ENCODE results near the gene AMPH.

- TF ChIP-seq, protein P1, sequence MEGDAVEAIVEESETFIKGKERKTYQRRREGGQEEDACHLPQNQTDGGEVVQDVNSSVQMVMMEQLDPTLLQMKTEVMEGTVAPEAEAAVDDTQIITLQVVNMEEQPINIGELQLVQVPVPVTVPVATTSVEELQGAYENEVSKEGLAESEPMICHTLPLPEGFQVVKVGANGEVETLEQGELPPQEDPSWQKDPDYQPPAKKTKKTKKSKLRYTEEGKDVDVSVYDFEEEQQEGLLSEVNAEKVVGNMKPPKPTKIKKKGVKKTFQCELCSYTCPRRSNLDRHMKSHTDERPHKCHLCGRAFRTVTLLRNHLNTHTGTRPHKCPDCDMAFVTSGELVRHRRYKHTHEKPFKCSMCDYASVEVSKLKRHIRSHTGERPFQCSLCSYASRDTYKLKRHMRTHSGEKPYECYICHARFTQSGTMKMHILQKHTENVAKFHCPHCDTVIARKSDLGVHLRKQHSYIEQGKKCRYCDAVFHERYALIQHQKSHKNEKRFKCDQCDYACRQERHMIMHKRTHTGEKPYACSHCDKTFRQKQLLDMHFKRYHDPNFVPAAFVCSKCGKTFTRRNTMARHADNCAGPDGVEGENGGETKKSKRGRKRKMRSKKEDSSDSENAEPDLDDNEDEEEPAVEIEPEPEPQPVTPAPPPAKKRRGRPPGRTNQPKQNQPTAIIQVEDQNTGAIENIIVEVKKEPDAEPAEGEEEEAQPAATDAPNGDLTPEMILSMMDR (optimal IDR thresholded peaks at IDR 0.05 in 1 of 3, IDR thresholded peaks at IDR 0.05 in 1 of 3, conservative IDR thresholded peaks at IDR 0.05 in 1 of 3; ENCODE audit: extremely low read depth in 1 of 3, insufficient read depth in 2 of 3, low read length in 3 of 3): no peak
- no peak for TF ChIP-seq EZH2 (IDR thresholded peaks at IDR 0.05; ENCODE audit: low read length)
Measured at GRCh38 chr7:38481401-38481800, 149.8 kb downstream of the AMPH start.
